Measurements from ENCODE around the gene CFAP20.

DNA sequence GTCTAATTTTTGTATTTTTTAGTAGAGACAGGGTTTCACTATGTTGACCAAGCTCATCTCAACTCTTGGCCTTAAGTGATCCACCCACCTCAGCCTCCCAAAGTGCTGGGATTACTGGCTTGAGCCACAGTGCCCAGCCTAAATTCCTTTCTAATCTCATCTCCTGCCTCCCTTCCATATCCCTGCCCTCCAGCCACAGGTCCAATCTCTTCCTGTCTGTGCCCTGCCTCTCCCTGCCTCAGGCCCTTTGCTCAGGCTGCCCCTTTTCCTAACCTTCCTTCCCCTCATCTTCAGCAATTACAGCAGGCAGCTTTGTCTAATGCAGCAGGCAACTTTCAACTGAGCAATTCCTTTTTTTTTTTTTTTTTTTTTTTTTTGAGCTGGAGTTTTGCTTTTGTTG is 46.8 kb downstream of the CFAP20 start:
- TF ChIP-seq, protein P1, sequence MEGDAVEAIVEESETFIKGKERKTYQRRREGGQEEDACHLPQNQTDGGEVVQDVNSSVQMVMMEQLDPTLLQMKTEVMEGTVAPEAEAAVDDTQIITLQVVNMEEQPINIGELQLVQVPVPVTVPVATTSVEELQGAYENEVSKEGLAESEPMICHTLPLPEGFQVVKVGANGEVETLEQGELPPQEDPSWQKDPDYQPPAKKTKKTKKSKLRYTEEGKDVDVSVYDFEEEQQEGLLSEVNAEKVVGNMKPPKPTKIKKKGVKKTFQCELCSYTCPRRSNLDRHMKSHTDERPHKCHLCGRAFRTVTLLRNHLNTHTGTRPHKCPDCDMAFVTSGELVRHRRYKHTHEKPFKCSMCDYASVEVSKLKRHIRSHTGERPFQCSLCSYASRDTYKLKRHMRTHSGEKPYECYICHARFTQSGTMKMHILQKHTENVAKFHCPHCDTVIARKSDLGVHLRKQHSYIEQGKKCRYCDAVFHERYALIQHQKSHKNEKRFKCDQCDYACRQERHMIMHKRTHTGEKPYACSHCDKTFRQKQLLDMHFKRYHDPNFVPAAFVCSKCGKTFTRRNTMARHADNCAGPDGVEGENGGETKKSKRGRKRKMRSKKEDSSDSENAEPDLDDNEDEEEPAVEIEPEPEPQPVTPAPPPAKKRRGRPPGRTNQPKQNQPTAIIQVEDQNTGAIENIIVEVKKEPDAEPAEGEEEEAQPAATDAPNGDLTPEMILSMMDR (IDR thresholded peaks at IDR 0.05), result no peak
- no peak for TF ChIP-seq POLR2A (IDR thresholded peaks at IDR 0.05)
